Mammary epithelial cell (primary cell): ENCODE data around the gene FXYD6.

Experiments
- EZH2 ChIP-seq: IDR thresholded peaks from 2 replicates; pipeline ENCODE4 v1.6.1; 2012; ENCODE audit warnings: low read length, inconsistent platforms, borderline replicate concordance
- TF ChIP-seq, protein P1 (sequence below), 2 donors: IDR thresholded peaks in 1 of 2; conservative IDR thresholded peaks in 1 of 2; 2 replicates each; pipeline ENCODE4 v1.5.1; 2011 to 2012; ENCODE audit warnings: inconsistent platforms in 2 of 2, low read length in 2 of 2, mild to moderate bottlenecking in 2 of 2, control low read depth in 1 of 2, low read depth in 1 of 2; ENCODE audit not compliant: insufficient read depth in 1 of 2; ENCODE audit errors: extremely low read depth in 1 of 2

DNA sequence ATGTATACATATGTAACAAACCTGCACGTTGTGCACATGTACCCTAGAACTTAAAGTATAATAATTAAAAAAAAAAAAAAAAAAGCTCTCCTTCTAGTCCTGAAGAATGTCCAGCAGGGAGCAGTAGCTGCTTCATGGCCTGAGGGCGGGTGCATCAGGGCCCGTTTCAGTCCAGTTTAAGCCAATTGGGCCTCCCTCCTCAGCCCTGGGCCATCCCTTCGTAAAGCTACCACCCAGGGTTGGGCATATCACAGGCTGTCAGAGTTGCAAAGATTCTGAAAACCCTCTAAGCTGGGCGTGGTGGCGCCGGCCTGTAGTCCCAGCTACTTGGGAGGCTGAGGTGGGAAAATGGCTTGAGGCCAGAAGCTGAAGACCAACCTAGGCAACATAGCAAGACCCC, 47.3 kb upstream of the FXYD6 start:
- TF ChIP-seq, protein P1, sequence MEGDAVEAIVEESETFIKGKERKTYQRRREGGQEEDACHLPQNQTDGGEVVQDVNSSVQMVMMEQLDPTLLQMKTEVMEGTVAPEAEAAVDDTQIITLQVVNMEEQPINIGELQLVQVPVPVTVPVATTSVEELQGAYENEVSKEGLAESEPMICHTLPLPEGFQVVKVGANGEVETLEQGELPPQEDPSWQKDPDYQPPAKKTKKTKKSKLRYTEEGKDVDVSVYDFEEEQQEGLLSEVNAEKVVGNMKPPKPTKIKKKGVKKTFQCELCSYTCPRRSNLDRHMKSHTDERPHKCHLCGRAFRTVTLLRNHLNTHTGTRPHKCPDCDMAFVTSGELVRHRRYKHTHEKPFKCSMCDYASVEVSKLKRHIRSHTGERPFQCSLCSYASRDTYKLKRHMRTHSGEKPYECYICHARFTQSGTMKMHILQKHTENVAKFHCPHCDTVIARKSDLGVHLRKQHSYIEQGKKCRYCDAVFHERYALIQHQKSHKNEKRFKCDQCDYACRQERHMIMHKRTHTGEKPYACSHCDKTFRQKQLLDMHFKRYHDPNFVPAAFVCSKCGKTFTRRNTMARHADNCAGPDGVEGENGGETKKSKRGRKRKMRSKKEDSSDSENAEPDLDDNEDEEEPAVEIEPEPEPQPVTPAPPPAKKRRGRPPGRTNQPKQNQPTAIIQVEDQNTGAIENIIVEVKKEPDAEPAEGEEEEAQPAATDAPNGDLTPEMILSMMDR (conservative IDR thresholded peaks at IDR 0.05 in 1 of 2, IDR thresholded peaks at IDR 0.05 in 1 of 2; ENCODE audit: extremely low read depth in 1 of 2, insufficient read depth in 1 of 2, low read depth in 1 of 2, low read length in 2 of 2), result peak in 1 of 2 donors; percentile 5
- no peak for TF ChIP-seq EZH2
